ENCODE data around the gene PTGER1. TPM values are rescaled to one million over a fixed set of nuclear protein-coding genes. Genes with fewer than 3 reads are reported as not detected.

Gene PTGER1
- total and polyA plus RNA-seq, 8 donors: 0.76 to 12.9 (median 5.5) TPM

DNA sequence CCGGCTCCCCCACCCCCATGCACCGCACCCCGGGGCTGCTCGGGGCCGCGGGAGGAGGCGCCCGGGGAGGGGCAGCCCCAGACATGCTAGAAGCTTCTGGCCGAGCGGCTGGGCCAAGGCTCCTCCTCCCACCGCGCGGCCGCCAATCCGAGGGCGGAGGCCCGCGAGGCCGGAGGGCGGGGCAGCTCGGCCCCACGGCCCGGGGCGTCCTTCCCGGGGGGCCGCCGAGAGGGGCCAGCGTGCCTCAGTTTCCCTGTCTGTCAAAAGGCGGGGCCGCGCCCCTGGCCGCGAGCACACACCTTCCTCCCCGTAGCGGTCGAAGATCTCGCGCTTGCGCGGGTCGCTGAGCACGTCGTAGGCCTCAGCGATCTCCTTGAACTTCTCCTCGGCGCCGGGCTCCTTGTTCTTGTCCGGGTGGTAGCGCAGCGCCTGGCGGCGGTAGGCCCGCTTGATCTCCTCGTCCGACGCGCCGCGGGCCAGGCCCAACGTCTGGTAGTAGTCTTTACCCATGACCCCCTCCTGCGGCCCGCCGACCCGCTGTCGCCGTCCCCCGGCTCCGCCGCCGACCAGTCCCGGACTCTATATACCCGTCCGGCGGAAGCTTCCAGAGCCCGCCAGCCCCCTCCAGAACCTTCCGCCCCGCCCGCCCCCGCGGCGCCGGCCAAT is 42.8 kb upstream of the PTGER1 start, which contains the start of gene DNAJB1:
DNAJB1 (minus strand) TSS at position 558 of the 666 bp plus-strand sequence; CDS start at position 510, 48 bp downstream.
- H3K27me3 ChIP-seq: no peaks in the 10 kb centered on the region
- no peaks in the 10 kb centered on the region for H3K9me3 ChIP-seq
- H3K27ac ChIP-seq: peak within 1 kb of the TSS; percentile 99 to 100
- intact Hi-C loops (cut with DNase I): no loop called here
- TF ChIP-seq, protein P1, sequence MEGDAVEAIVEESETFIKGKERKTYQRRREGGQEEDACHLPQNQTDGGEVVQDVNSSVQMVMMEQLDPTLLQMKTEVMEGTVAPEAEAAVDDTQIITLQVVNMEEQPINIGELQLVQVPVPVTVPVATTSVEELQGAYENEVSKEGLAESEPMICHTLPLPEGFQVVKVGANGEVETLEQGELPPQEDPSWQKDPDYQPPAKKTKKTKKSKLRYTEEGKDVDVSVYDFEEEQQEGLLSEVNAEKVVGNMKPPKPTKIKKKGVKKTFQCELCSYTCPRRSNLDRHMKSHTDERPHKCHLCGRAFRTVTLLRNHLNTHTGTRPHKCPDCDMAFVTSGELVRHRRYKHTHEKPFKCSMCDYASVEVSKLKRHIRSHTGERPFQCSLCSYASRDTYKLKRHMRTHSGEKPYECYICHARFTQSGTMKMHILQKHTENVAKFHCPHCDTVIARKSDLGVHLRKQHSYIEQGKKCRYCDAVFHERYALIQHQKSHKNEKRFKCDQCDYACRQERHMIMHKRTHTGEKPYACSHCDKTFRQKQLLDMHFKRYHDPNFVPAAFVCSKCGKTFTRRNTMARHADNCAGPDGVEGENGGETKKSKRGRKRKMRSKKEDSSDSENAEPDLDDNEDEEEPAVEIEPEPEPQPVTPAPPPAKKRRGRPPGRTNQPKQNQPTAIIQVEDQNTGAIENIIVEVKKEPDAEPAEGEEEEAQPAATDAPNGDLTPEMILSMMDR (IDR thresholded peaks at IDR 0.05): no peak
- peak within 1 kb of the TSS; percentile 83 to 97 for H3K4me3 ChIP-seq
- H3K36me3 ChIP-seq: peaks cover 5 to 36% of the 10 kb centered on the region in 2 donors
- DNase-seq (peak in 3 of 4 donors; percentile 83 to 96 (median 89)), ATAC-seq (peak; percentile 81)
- peaks cover 11 to 59% of the 10 kb centered on the region in 2 donors for H3K4me1 ChIP-seq

DNA sequence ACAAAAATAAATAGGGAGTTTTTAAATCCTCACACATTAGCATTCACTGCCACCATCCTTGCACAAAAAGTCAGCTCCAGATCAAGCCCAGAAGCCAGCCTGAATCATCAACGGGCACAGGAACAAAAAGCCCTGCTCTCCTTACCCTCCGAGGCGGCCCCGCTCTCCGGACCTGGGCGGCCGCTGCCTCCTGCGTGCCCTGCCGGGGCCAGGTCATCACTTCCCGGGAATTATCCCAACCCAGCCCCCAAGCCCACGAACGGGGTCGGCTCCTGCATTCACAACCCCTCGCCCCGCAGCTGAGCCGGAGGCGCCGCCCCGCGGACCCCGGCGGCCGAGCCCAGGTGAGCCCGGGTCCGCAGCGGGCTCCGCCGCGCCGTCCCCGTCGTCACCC is 42.3 kb upstream of the PTGER1 start:
- peak overlapping the region; percentile 83 to 97 for H3K4me3 ChIP-seq
- no peak for ATAC-seq
- no peaks in the 10 kb centered on the region for H3K9me3 ChIP-seq
- no peaks in the 10 kb centered on the region for H3K27me3 ChIP-seq
- H3K36me3 ChIP-seq: peaks cover 5 to 36% of the 10 kb centered on the region in 2 donors
- peak overlapping the region; percentile 99 to 100 for H3K27ac ChIP-seq
- no peak for DNase-seq
- peaks cover 11 to 59% of the 10 kb centered on the region in 2 donors for H3K4me1 ChIP-seq
- intact Hi-C loops (cut with DNase I): no loop called here
- TF ChIP-seq, protein P1 (IDR thresholded peaks at IDR 0.05): no peak

DNA sequence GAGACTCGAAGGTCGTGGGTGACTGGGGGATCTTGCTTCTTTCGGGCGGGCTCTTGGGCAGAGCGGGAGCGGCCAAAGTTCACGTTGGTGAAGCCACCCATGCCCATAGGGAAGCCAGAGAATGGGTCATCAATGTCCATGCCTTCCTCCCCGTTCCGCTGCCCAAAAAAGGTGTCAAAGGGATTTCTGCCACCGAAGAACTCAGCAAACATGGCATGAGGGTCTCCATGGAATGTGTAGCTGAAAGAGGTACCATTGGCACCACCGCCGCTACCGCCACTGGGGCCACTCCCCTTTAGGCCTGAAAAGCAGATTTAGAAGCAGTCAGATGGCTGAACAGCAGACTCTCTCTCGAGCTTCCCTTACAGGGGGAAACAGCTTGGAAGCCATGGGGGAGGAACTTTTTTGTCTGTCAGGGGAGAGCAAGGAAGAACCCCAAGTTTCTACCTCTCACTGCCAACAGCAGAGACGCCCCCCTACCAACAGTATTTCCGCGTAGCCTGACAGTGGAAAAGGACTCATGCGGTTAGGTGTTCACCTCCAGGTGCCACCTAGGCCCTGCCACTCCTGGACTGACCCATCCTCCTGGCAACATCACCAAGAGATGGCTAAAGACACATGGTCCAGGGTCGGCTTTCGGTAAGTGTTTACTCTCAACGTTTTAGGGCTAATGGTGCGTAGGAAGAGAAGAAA is 41.7 kb upstream of the PTGER1 start:
- Histone ChIP-seq H3K27ac (peak overlapping the region; percentile 99 to 100), H3K9me3 (no peaks in the 10 kb centered on the region), H3K4me1 (peaks cover 11 to 59% of the 10 kb centered on the region in 2 donors), H3K27me3 (no peaks in the 10 kb centered on the region), H3K4me3 (peak overlapping the region; percentile 83 to 97), H3K36me3 (peaks cover 5 to 36% of the 10 kb centered on the region in 2 donors)
- TF ChIP-seq, protein P1 (IDR thresholded peaks at IDR 0.05): no peak
- no peak for ATAC-seq
- DNase-seq: no peak
- intact Hi-C loops (cut with DNase I): no loop called here

DNA sequence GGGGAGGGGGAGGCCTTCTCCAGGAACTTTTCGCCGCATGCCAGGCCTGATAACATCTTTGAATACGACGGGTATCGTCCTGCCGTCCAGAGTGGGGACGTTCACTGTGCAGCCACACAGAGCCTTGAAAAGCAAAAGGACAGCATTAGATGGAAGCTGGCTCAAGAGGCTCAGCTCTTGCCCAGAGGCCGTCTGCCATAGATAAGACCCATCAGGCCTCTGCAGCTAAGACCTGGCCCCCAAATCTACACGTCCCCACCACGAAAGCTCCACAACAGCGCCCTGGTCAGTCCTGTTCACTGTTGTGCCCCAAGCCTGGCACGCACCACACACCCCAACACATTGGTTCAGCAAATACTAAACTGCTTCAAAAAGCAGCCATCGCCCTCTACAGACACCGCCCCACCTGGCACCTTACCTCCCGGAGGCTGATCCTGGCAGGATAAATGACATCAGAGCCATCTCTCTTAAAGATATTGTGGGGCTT is 40.9 kb upstream of the PTGER1 start:
- TF ChIP-seq, protein P1 (IDR thresholded peaks at IDR 0.05): no peak
- Histone ChIP-seq H3K27me3 (no peaks in the 10 kb centered on the region), H3K9me3 (no peaks in the 10 kb centered on the region), H3K27ac (peak overlapping the region; percentile 99 to 100), H3K36me3 (peaks cover 5 to 36% of the 10 kb centered on the region in 2 donors), H3K4me3 (peak overlapping the region; percentile 83 to 97), H3K4me1 (peaks cover 11 to 66% of the 10 kb centered on the region in 2 donors)
- intact Hi-C loops (cut with DNase I): no loop called here
- DNase-seq (no peak), ATAC-seq (peak; percentile 2)

DNA sequence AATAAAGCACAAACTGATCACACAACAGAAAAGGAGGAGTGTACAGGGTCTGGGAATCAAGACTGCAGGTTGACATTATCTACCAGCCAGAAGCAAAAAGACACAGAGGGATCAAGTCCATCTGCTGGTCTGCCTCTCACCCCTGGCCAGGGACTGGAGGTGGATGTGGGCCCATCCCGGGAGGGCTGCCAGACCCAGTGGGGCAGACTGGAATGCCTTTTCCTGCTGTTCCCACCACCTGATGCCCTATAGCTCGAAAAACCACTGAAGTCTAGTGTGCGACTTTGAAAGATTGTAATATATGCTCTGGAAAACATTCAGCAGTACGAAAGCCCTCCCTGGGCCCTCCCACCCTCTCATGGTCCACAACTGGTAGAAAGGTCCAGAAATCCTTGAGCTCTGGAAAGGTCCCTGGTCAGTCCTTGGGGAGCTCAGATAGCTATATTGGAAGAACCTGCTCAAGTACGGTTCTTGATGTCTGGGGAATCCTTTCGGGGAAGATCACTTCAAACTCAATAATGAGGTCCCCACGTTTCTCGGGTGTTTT is 40.4 kb upstream of the PTGER1 start:
- peak overlapping the region; percentile 99 to 100 for H3K27ac ChIP-seq

More for the DNA sequence above, 40.4 kb upstream of the PTGER1 start:
- H3K4me1 ChIP-seq: peaks cover 11 to 71% of the 10 kb centered on the region in 2 donors
- peaks cover 5 to 36% of the 10 kb centered on the region in 2 donors for H3K36me3 ChIP-seq
- TF ChIP-seq, protein P1 (IDR thresholded peaks at IDR 0.05): no peak
- intact Hi-C loops (cut with DNase I): no loop called here
- H3K9me3 ChIP-seq: no peaks in the 10 kb centered on the region
- ATAC-seq (no peak), DNase-seq (no peak)
- no peaks in the 10 kb centered on the region for H3K27me3 ChIP-seq
- H3K4me3 ChIP-seq: peak overlapping the region; percentile 83 to 97

Data from left lung (tissue), 10 donors.